Keratinocyte (primary cell): ENCODE data around the gene STK11IP. TPM values are rescaled to one million over a fixed set of nuclear protein-coding genes. Genes with fewer than 3 reads are reported as not detected.
A peak's percentile ranks its signal among the peaks of the same experiment; 100 is the strongest.

Source experiments
- DNase-seq: peaks from one replicate; pipeline ENCODE4 v3.0.0-alpha.2; 2011; ENCODE audit warnings: low read depth, missing footprints, low spot score
- FAIRE-seq: peaks from 2 replicates; lab custom pipeline; 2011; peaks lifted over from hg19 to GRCh38; lab: Jason Lieb, UNC
- H2AFZ ChIP-seq: 2 replicates; pipeline ENCODE4 v1.6.0; 2012; ENCODE audit warnings: low read length, control low read depth, inconsistent platforms; ENCODE audit not compliant: control insufficient read depth
- H3K27ac ChIP-seq: 2 replicates; pipeline ENCODE4 v1.5.1; 2011; ENCODE audit warnings: low read length; ENCODE audit not compliant: control insufficient read depth, insufficient read depth
- H3K27me3 ChIP-seq: 3 replicates; pipeline ENCODE4 v1.6.0; 2011; ENCODE audit warnings: low read length; ENCODE audit not compliant: control insufficient read depth, insufficient read depth; ENCODE audit errors: extremely low read depth
- H3K36me3 ChIP-seq, 2 experiments: 2 replicates in 1 of 2; 3 replicates in 1 of 2; pipeline ENCODE4 v1.5.1; 2011; ENCODE audit warnings: low read length in 2 of 2, mild to moderate bottlenecking in 1 of 2; ENCODE audit not compliant: control insufficient read depth in 2 of 2, insufficient read depth in 2 of 2; ENCODE audit errors: extremely low read depth in 1 of 2
- H3K4me1 ChIP-seq: 3 replicates; pipeline ENCODE4 v1.5.1; 2011; ENCODE audit warnings: low read length; ENCODE audit not compliant: control insufficient read depth, insufficient read depth; ENCODE audit errors: extremely low read depth
- H3K4me2 ChIP-seq: 3 replicates; pipeline ENCODE4 v1.6.0; 2011; ENCODE audit warnings: low read depth, low read length; ENCODE audit not compliant: control insufficient read depth, insufficient read depth; ENCODE audit errors: extremely low read depth
- H3K4me3 ChIP-seq, 3 experiments: fragments of 200-600 bp in 1 of 3; sonication (generic) in 1 of 3; 2 replicates in 2 of 3; 3 replicates in 1 of 3; pipeline ENCODE4 v1.5.1; 2011 to 2016; ENCODE audit warnings: low read length in 3 of 3, mild to moderate bottlenecking in 3 of 3, control low read depth in 2 of 3, inconsistent platforms in 1 of 3, low read depth in 1 of 3, mixed read lengths in 1 of 3, mixed run types in 1 of 3, moderate library complexity in 1 of 3; ENCODE audit not compliant: control insufficient read depth in 2 of 3, insufficient read depth in 2 of 3; ENCODE audit errors: extremely low read depth in 1 of 3
- H3K79me2 ChIP-seq: 2 replicates; pipeline ENCODE4 v1.6.0; 2012; ENCODE audit warnings: low read length; ENCODE audit not compliant: control insufficient read depth, insufficient read depth
- H3K9ac ChIP-seq: 3 replicates; pipeline ENCODE4 v1.6.0; 2011; ENCODE audit warnings: low read length; ENCODE audit not compliant: control insufficient read depth, insufficient read depth; ENCODE audit errors: extremely low read depth
- H3K9me1 ChIP-seq: 3 replicates; pipeline ENCODE4 v1.6.0; 2011; ENCODE audit warnings: low read length; ENCODE audit not compliant: control insufficient read depth, insufficient read depth; ENCODE audit errors: extremely low read depth
- H3K9me3 ChIP-seq: 2 replicates; pipeline ENCODE4 v1.5.1; 2012; ENCODE audit warnings: low read depth, low read length; ENCODE audit not compliant: control insufficient read depth
- H4K20me1 ChIP-seq: 3 replicates; pipeline ENCODE4 v1.6.0; 2011; ENCODE audit warnings: low read length; ENCODE audit not compliant: control insufficient read depth, insufficient read depth; ENCODE audit errors: extremely low read depth
- CTCF ChIP-seq, 3 experiments: IDR thresholded peaks in 1 of 3; conservative IDR thresholded peaks in 1 of 3; optimal IDR thresholded peaks in 1 of 3; 2 replicates in 2 of 3; 3 replicates in 1 of 3; pipeline versions ENCODE3 to v1.5.1; 2011; ENCODE audit warnings: low read length in 3 of 3, mild to moderate bottlenecking in 3 of 3, moderate library complexity in 2 of 3, control low read depth in 1 of 3, inconsistent platforms in 1 of 3; ENCODE audit not compliant: insufficient read depth in 2 of 3; ENCODE audit errors: extremely low read depth in 1 of 3
- EZH2 ChIP-seq: IDR thresholded peaks from one replicate; pipeline ENCODE4 v1.6.1; 2012; ENCODE audit warnings: inconsistent platforms, mild to moderate bottlenecking, low read length, moderate library complexity
- dilution Hi-C: fragments of 300-500 bp; cut with MboI; formaldehyde crosslinking; loops from one replicate; pipeline ENCODE4 v1.7.0; 2020; ENCODE audit warnings: low sequenced_read_pairs; ENCODE audit not compliant: extremely low pct_ligation_motif_present
- polyA plus RNA-seq, 5 experiments: library from polyadenylated mRNA; depleted of rRNA in 3 of 5; stranded (reverse) in 3 of 5; stranded (forward) in 1 of 5; unstranded in 1 of 5; fragments of >200 nt; gene quantifications; 1 replicate in 1 of 5; 2 replicates in 3 of 5; 3 replicates in 1 of 5; pipeline versions ENCODE4 v1.2.1 to v1.2.3, GENCODE V29; 2011 to 2012; ENCODE audit warnings: missing spikeins in 2 of 5, low read depth in 1 of 5, low replicate concordance in 1 of 5

STK11IP gene
- polyA plus RNA-seq, 1 donor (not counting 4 experiments of a cell fraction or from before 2014, with no cell fraction given), result 10.0 TPM

GRCh38 chr2:219575566-219576504, 21.8 kb upstream of the STK11IP start:
- Histone ChIP-seq H4K20me1 (no peaks in the 10 kb centered on the region), H3K27ac (no peak overlapping the region), H3K79me2 (no peaks in the 10 kb centered on the region), H3K4me1 (peaks cover 8% of the 10 kb centered on the region), H2AFZ (no peak overlapping the region), H3K9me1 (no peaks in the 10 kb centered on the region), H3K4me2 (no peak overlapping the region), H3K36me3 (no peaks in the 10 kb centered on the region), H3K4me3 (no peak overlapping the region), H3K27me3 (peaks cover 6% of the 10 kb centered on the region), H3K9me3 (no peaks in the 10 kb centered on the region), H3K9ac (no peak overlapping the region)
- dilution Hi-C loops, result no loop called here
- DNase-seq, result no peak
- FAIRE-seq, result no peak
- TF ChIP-seq CTCF (optimal IDR thresholded peaks at IDR 0.05 in 1 of 3, IDR thresholded peaks at IDR 0.05 in 1 of 3, conservative IDR thresholded peaks at IDR 0.05 in 1 of 3; ENCODE audit: extremely low read depth in 1 of 3, insufficient read depth in 2 of 3, low read length in 3 of 3) (no peak), EZH2 (no peak)

- dilution Hi-C loops, result no loop called here
Observed at GRCh38 chr2:219576505-219577388, 20.9 kb upstream of the STK11IP start.

More at GRCh38 chr2:219576505-219577388, 20.9 kb upstream of the STK11IP start:
- H3K9me3 ChIP-seq, result no peaks in the 10 kb centered on the region
- H3K9me1 ChIP-seq, result no peaks in the 10 kb centered on the region
- H3K36me3 ChIP-seq, result no peaks in the 10 kb centered on the region
- no peak overlapping the region for H3K9ac ChIP-seq
- no peak overlapping the region for H3K27ac ChIP-seq
- H3K4me1 ChIP-seq, result peaks cover 4% of the 10 kb centered on the region
- FAIRE-seq (peak; percentile 20), DNase-seq (no peak)
- TF ChIP-seq EZH2 (no peak), CTCF (optimal IDR thresholded peaks at IDR 0.05 in 1 of 3, IDR thresholded peaks at IDR 0.05 in 1 of 3, conservative IDR thresholded peaks at IDR 0.05 in 1 of 3; ENCODE audit: extremely low read depth in 1 of 3, insufficient read depth in 2 of 3, low read length in 3 of 3) (no peak)
- no peaks in the 10 kb centered on the region for H4K20me1 ChIP-seq
- peaks cover 6% of the 10 kb centered on the region for H3K27me3 ChIP-seq
- peak overlapping the region; percentile 34 for H2AFZ ChIP-seq
- H3K79me2 ChIP-seq, result no peaks in the 10 kb centered on the region
- H3K4me2 ChIP-seq, result no peak overlapping the region
- H3K4me3 ChIP-seq, result no peak overlapping the region
